Keratinocyte (primary cell): ENCODE results near the gene TLX2. TPM values are rescaled to one million over a fixed set of nuclear protein-coding genes. Genes with fewer than 3 reads are reported as not detected.

Experiments used
- DNase-seq: peaks from one replicate; pipeline ENCODE4 v3.0.0-alpha.2; 2011; ENCODE audit warnings: low read depth, missing footprints, low spot score
- FAIRE-seq: peaks from 2 replicates; lab custom pipeline; 2011; peaks lifted over from hg19 to GRCh38; lab: Jason Lieb, UNC
- H2AFZ ChIP-seq: 2 replicates; pipeline ENCODE4 v1.6.0; 2012; ENCODE audit warnings: low read length, control low read depth, inconsistent platforms; ENCODE audit not compliant: control insufficient read depth
- H3K27ac ChIP-seq: 2 replicates; pipeline ENCODE4 v1.5.1; 2011; ENCODE audit warnings: low read length; ENCODE audit not compliant: control insufficient read depth, insufficient read depth
- H3K27me3 ChIP-seq: 3 replicates; pipeline ENCODE4 v1.6.0; 2011; ENCODE audit warnings: low read length; ENCODE audit not compliant: control insufficient read depth, insufficient read depth; ENCODE audit errors: extremely low read depth
- H3K36me3 ChIP-seq, 2 experiments: 2 replicates in 1 of 2; 3 replicates in 1 of 2; pipeline ENCODE4 v1.5.1; 2011; ENCODE audit warnings: low read length in 2 of 2, mild to moderate bottlenecking in 1 of 2; ENCODE audit not compliant: control insufficient read depth in 2 of 2, insufficient read depth in 2 of 2; ENCODE audit errors: extremely low read depth in 1 of 2
- H3K4me1 ChIP-seq: 3 replicates; pipeline ENCODE4 v1.5.1; 2011; ENCODE audit warnings: low read length; ENCODE audit not compliant: control insufficient read depth, insufficient read depth; ENCODE audit errors: extremely low read depth
- H3K4me2 ChIP-seq: 3 replicates; pipeline ENCODE4 v1.6.0; 2011; ENCODE audit warnings: low read depth, low read length; ENCODE audit not compliant: control insufficient read depth, insufficient read depth; ENCODE audit errors: extremely low read depth
- H3K4me3 ChIP-seq, 3 experiments: fragments of 200-600 bp in 1 of 3; sonication (generic) in 1 of 3; 2 replicates in 2 of 3; 3 replicates in 1 of 3; pipeline ENCODE4 v1.5.1; 2011 to 2016; ENCODE audit warnings: low read length in 3 of 3, mild to moderate bottlenecking in 3 of 3, control low read depth in 2 of 3, inconsistent platforms in 1 of 3, low read depth in 1 of 3, mixed read lengths in 1 of 3, mixed run types in 1 of 3, moderate library complexity in 1 of 3; ENCODE audit not compliant: control insufficient read depth in 2 of 3, insufficient read depth in 2 of 3; ENCODE audit errors: extremely low read depth in 1 of 3
- H3K79me2 ChIP-seq: 2 replicates; pipeline ENCODE4 v1.6.0; 2012; ENCODE audit warnings: low read length; ENCODE audit not compliant: control insufficient read depth, insufficient read depth
- H3K9ac ChIP-seq: 3 replicates; pipeline ENCODE4 v1.6.0; 2011; ENCODE audit warnings: low read length; ENCODE audit not compliant: control insufficient read depth, insufficient read depth; ENCODE audit errors: extremely low read depth
- H3K9me1 ChIP-seq: 3 replicates; pipeline ENCODE4 v1.6.0; 2011; ENCODE audit warnings: low read length; ENCODE audit not compliant: control insufficient read depth, insufficient read depth; ENCODE audit errors: extremely low read depth
- H3K9me3 ChIP-seq: 2 replicates; pipeline ENCODE4 v1.5.1; 2012; ENCODE audit warnings: low read depth, low read length; ENCODE audit not compliant: control insufficient read depth
- H4K20me1 ChIP-seq: 3 replicates; pipeline ENCODE4 v1.6.0; 2011; ENCODE audit warnings: low read length; ENCODE audit not compliant: control insufficient read depth, insufficient read depth; ENCODE audit errors: extremely low read depth
- CTCF ChIP-seq, 3 experiments: IDR thresholded peaks in 1 of 3; conservative IDR thresholded peaks in 1 of 3; optimal IDR thresholded peaks in 1 of 3; 2 replicates in 2 of 3; 3 replicates in 1 of 3; pipeline versions ENCODE3 to v1.5.1; 2011; ENCODE audit warnings: low read length in 3 of 3, mild to moderate bottlenecking in 3 of 3, moderate library complexity in 2 of 3, control low read depth in 1 of 3, inconsistent platforms in 1 of 3; ENCODE audit not compliant: insufficient read depth in 2 of 3; ENCODE audit errors: extremely low read depth in 1 of 3
- EZH2 ChIP-seq: IDR thresholded peaks from one replicate; pipeline ENCODE4 v1.6.1; 2012; ENCODE audit warnings: inconsistent platforms, mild to moderate bottlenecking, low read length, moderate library complexity
- dilution Hi-C: fragments of 300-500 bp; cut with MboI; formaldehyde crosslinking; loops from one replicate; pipeline ENCODE4 v1.7.0; 2020; ENCODE audit warnings: low sequenced_read_pairs; ENCODE audit not compliant: extremely low pct_ligation_motif_present
- polyA plus RNA-seq, 5 experiments: library from polyadenylated mRNA; depleted of rRNA in 3 of 5; stranded (reverse) in 3 of 5; stranded (forward) in 1 of 5; unstranded in 1 of 5; fragments of >200 nt; gene quantifications; 1 replicate in 1 of 5; 2 replicates in 3 of 5; 3 replicates in 1 of 5; pipeline versions ENCODE4 v1.2.1 to v1.2.3, GENCODE V29; 2011 to 2012; ENCODE audit warnings: missing spikeins in 2 of 5, low read depth in 1 of 5, low replicate concordance in 1 of 5

The TLX2 gene
- polyA plus RNA-seq, 1 donor (not counting 4 experiments of a cell fraction or from before 2014, with no cell fraction given), result not detected

DNA sequence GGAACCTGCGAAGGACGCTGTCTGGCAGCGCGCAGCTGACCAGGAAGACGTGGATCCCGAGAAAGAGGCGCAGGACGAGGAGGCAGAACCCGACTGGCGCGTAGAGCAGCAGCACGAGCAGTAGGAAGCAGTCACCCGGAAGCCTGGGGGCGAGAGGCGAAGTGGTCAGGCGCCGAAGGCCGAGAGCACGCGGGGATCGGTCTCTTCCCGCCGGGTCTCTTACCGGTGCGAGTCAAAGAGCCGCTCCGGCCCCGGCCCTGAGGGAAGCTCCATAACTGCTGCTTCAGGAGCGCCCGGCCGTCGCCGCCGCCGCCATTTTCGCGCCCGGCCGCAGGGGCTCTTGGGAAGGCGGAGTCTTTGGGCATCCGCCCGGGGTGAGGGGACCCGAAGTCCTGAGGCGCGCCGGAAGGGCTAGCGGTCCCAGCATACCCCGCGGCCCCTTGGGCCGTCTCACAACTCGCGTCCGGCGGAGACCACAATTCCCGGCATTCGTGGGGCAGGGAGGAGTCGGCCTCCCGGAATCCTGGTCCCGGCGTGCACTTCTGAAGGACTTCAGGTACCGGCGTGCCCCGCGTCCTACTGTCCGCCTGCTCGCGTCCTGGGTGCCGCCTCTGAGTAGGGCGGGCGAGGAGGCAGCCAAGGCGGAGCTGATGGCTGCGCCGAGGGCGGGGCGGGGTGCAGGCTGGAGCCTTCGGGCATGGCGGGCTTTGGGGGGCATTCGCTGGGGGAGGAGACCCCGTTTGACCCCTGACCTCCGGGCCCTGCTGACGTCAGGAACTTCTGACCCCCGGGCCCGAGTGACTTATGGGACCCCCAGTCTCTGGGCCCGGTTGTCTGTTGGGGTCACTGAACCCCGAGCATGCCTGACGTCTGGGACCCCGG is 15.3 kb downstream of the TLX2 start, which contains the start of the genes AUP1 and HTRA2:
AUP1 (minus strand) TSS at position 350 of the 882 bp plus-strand sequence; CDS start at position 273, 77 bp downstream.
HTRA2 (plus strand) TSS at position 577 of the 882 bp plus-strand sequence; CDS start at position 651, 74 bp downstream.
- no peaks in the 10 kb centered on the region for H3K27me3 ChIP-seq
- peak within 1 kb of the TSS; percentile 80 for H3K4me2 ChIP-seq
- peak within 1 kb of the TSS; percentile 95 for H2AFZ ChIP-seq
- peak within 1 kb of the TSS; percentile 73 to 93 (median 86) for H3K4me3 ChIP-seq
- TF ChIP-seq CTCF (optimal IDR thresholded peaks at IDR 0.05 in 1 of 3, IDR thresholded peaks at IDR 0.05 in 1 of 3, conservative IDR thresholded peaks at IDR 0.05 in 1 of 3; ENCODE audit: extremely low read depth in 1 of 3, insufficient read depth in 2 of 3, low read length in 3 of 3) (no peak), EZH2 (no peak)
- peak within 1 kb of the TSS; percentile 92 for H3K27ac ChIP-seq
- H3K36me3 ChIP-seq, result peaks cover 25 to 35% of the 10 kb centered on the region in 2 experiments
- H3K9ac ChIP-seq, result peak within 1 kb of the TSS; percentile 98
- peaks cover 36% of the 10 kb centered on the region for H3K79me2 ChIP-seq
- peak; percentile 86 for DNase-seq
- H3K9me1 ChIP-seq, result no peaks in the 10 kb centered on the region
- no peaks in the 10 kb centered on the region for H4K20me1 ChIP-seq
- dilution Hi-C loops, result no loop called here
- FAIRE-seq, result no peak
- H3K4me1 ChIP-seq, result peaks cover 36% of the 10 kb centered on the region
- no peaks in the 10 kb centered on the region for H3K9me3 ChIP-seq

DNA sequence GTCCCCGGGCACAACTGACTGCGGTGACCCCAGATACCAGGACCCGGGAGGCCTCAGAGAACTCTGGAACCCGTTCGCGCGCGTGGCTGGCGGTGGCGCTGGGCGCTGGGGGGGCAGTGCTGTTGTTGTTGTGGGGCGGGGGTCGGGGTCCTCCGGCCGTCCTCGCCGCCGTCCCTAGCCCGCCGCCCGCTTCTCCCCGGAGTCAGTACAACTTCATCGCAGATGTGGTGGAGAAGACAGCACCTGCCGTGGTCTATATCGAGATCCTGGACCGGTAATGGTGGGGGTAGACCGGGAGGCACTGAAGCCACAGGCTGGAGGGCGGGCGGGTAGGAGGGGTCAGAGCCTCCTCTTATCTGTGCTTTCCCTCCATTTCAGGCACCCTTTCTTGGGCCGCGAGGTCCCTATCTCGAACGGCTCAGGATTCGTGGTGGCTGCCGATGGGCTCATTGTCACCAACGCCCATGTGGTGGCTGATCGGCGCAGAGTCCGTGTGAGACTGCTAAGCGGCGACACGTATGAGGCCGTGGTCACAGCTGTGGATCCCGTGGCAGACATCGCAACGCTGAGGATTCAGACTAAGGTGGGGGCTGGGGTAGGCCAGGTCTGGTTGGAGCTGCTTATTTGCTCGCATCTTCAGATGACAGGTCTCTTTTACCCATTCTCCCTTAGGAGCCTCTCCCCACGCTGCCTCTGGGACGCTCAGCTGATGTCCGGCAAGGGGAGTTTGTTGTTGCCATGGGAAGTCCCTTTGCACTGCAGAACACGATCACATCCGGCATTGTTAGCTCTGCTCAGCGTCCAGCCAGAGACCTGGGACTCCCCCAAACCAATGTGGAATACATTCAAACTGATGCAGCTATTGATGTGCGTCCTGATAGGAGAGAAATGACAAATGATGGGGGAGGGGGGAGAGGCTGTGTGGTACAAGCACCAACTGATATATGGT is 16.3 kb downstream of the TLX2 start:
- Histone ChIP-seq H4K20me1 (no peaks in the 10 kb centered on the region), H3K4me3 (peak overlapping the region; percentile 73 to 93 (median 86)), H3K4me2 (peak overlapping the region; percentile 80), H3K4me1 (peaks cover 32% of the 10 kb centered on the region), H3K79me2 (peaks cover 36% of the 10 kb centered on the region), H3K36me3 (peaks cover 25 to 33% of the 10 kb centered on the region in 2 experiments), H3K27me3 (no peaks in the 10 kb centered on the region), H3K27ac (peak overlapping the region; percentile 92), H2AFZ (peak overlapping the region; percentile 75), H3K9ac (peak overlapping the region; percentile 98), H3K9me1 (no peaks in the 10 kb centered on the region), H3K9me3 (no peaks in the 10 kb centered on the region)
- DNase-seq (no peak), FAIRE-seq (no peak)
- dilution Hi-C loops, result no loop called here
- TF ChIP-seq EZH2 (no peak), CTCF (optimal IDR thresholded peaks at IDR 0.05 in 1 of 3, IDR thresholded peaks at IDR 0.05 in 1 of 3, conservative IDR thresholded peaks at IDR 0.05 in 1 of 3; ENCODE audit: extremely low read depth in 1 of 3, insufficient read depth in 2 of 3, low read length in 3 of 3) (no peak)
